ENCODE measurements around the gene AATF. TPM values are rescaled to one million over a fixed set of nuclear protein-coding genes. Genes with fewer than 3 reads are reported as not detected.

AATF gene
- total RNA-seq, 1 donor from 2014 or later, result 22.5 TPM

DNA sequence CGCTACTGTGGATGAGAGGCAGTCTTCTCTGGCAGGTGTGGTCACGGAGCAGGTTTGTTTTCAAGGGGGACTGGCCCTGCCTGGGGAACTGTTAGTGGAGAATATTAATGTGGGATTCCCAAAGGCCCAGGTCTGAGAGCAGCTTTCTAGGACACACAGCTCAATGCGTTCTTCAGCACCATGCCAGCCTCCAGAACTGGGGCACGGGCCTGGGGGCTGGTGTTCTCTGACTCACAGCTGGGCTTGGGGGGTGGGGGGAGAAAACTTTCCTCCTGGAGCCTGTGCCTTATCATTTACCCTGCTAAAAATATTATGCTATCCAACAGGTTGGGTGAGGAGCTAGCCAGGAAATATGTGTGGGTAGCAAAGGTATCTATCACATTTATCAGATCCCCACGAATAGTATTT lies 24.9 kb upstream of the AATF start:
- TF ChIP-seq, protein P1, sequence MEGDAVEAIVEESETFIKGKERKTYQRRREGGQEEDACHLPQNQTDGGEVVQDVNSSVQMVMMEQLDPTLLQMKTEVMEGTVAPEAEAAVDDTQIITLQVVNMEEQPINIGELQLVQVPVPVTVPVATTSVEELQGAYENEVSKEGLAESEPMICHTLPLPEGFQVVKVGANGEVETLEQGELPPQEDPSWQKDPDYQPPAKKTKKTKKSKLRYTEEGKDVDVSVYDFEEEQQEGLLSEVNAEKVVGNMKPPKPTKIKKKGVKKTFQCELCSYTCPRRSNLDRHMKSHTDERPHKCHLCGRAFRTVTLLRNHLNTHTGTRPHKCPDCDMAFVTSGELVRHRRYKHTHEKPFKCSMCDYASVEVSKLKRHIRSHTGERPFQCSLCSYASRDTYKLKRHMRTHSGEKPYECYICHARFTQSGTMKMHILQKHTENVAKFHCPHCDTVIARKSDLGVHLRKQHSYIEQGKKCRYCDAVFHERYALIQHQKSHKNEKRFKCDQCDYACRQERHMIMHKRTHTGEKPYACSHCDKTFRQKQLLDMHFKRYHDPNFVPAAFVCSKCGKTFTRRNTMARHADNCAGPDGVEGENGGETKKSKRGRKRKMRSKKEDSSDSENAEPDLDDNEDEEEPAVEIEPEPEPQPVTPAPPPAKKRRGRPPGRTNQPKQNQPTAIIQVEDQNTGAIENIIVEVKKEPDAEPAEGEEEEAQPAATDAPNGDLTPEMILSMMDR (IDR thresholded peaks at IDR 0.05; ENCODE audit: partially characterized antibody, unreplicated experiment), result no peak
- peaks cover 2% of the 10 kb centered on the region for H3K9me3 Mint-ChIP-seq (ENCODE audit: unreplicated experiment)
- no peak for DNase-seq
- no peak overlapping the region for H3K27ac Mint-ChIP-seq (ENCODE audit: unreplicated experiment)
- peaks cover 11% of the 10 kb centered on the region for H3K27me3 Mint-ChIP-seq (ENCODE audit: unreplicated experiment)
- no peaks in the 10 kb centered on the region for H3K36me3 Mint-ChIP-seq (ENCODE audit: unreplicated experiment)
- peaks cover 39% of the 10 kb centered on the region for H3K4me1 Mint-ChIP-seq (ENCODE audit: low read depth, unreplicated experiment)
- no peak overlapping the region for H3K4me3 Mint-ChIP-seq (ENCODE audit: unreplicated experiment)

DNA sequence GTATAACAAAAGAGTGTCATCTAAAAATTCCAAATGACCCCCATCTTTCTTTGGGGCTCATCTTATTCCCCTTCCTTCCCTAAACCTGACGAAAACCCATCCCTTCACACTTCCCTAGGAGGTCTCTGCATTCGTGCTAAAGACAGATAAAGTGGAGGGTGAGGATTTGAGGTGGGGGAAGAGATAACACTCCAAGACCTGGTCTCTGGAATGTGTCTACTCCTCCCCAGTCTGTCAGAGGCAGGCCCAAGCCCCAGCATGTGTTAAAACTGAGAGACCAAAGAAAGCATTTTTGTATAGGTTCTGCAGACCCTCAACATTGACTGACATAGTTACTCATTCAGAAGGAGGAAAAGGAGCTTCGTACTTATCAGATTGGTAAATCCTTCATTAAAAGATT lies 22.5 kb upstream of the AATF start:
- Mint-ChIP-seq H3K36me3 (ENCODE audit: unreplicated experiment) (no peaks in the 10 kb centered on the region), H3K27me3 (ENCODE audit: unreplicated experiment) (peaks cover 9% of the 10 kb centered on the region), H3K4me1 (ENCODE audit: low read depth, unreplicated experiment) (peaks cover 51% of the 10 kb centered on the region), H3K4me3 (ENCODE audit: unreplicated experiment) (no peak overlapping the region), H3K27ac (ENCODE audit: unreplicated experiment) (no peak overlapping the region), H3K9me3 (ENCODE audit: unreplicated experiment) (peaks cover 2% of the 10 kb centered on the region)
- TF ChIP-seq, protein P1 (IDR thresholded peaks at IDR 0.05; ENCODE audit: partially characterized antibody, unreplicated experiment), result no peak
- no peak for DNase-seq

DNA sequence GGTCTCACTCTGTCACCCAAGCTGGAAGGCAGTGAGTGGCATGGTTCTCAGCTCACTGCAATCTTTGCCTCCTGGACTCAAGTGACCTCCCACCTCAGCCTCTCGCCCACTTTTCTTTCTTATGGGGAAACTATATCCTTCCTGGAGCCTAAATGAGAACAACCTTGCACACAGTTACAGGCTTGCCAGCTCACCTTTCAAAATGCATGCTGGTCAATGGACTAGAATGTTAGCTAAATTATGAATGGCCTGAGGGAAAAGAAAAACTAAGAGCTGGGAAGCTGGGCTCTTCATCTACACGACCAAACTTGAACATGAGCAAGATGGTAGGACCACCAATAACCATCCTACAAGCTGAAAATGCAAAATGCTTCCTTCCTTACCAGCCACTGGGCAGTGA lies 22.1 kb upstream of the AATF start:
- H3K9me3 Mint-ChIP-seq (ENCODE audit: unreplicated experiment), result peaks cover 2% of the 10 kb centered on the region
- no peak overlapping the region for H3K27ac Mint-ChIP-seq (ENCODE audit: unreplicated experiment)

DNA sequence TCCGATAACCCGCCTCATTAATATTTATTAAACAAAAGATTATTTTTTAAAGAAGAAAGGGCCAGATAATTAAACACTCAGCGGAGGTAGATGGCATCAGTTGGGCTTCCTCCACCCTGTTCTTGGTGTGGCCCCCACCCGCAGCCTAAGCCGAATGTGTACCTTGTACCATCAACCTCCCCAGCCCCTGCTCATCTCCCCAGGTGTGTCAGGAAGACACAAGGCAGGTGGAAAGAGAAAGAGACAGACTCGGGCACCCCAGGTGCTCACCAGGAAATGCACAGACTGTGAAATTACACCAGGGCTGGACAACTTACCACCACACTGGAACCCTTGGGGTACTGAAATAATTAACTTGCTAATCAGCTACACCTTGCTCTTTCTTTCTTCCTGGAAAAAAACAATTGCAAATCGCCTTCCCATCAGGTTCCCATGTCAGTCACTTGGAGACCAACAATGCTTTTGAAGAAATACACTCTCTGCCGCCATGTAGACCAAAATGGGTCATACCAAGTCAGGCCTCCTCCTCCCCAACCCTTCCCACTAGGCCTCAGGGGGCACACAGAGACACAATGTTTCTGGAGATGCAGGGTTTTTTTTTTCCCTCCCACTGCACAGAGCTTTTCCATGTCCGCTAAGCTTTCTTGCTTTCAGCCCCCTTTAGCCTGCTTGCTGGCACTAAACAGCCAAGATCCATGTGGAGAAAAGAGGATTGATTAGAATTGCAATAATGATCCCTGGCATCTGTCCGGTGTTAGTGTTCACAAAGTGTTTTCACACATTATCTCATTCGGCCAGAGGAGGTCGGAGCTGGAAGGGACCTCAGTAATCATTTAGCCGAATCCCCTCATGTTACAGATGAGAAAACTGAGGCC lies 20.0 kb upstream of the AATF start:
- peaks cover 60% of the 10 kb centered on the region for H3K4me1 Mint-ChIP-seq (ENCODE audit: low read depth, unreplicated experiment)
- no peak overlapping the region for H3K27ac Mint-ChIP-seq (ENCODE audit: unreplicated experiment)
- no peaks in the 10 kb centered on the region for H3K36me3 Mint-ChIP-seq (ENCODE audit: unreplicated experiment)
- peaks cover 4% of the 10 kb centered on the region for H3K9me3 Mint-ChIP-seq (ENCODE audit: unreplicated experiment)
- H3K4me3 Mint-ChIP-seq (ENCODE audit: unreplicated experiment), result peak overlapping the region; percentile 77
- H3K27me3 Mint-ChIP-seq (ENCODE audit: unreplicated experiment), result peaks cover 24% of the 10 kb centered on the region
- TF ChIP-seq, protein P1 (IDR thresholded peaks at IDR 0.05; ENCODE audit: partially characterized antibody, unreplicated experiment), result no peak
- no peak for DNase-seq

More for the DNA sequence above, 22.1 kb upstream of the AATF start:
- no peak for DNase-seq
- H3K27me3 Mint-ChIP-seq (ENCODE audit: unreplicated experiment), result peaks cover 13% of the 10 kb centered on the region
- peaks cover 54% of the 10 kb centered on the region for H3K4me1 Mint-ChIP-seq (ENCODE audit: low read depth, unreplicated experiment)
- H3K36me3 Mint-ChIP-seq (ENCODE audit: unreplicated experiment), result no peaks in the 10 kb centered on the region
- no peak overlapping the region for H3K4me3 Mint-ChIP-seq (ENCODE audit: unreplicated experiment)
- TF ChIP-seq, protein P1 (IDR thresholded peaks at IDR 0.05; ENCODE audit: partially characterized antibody, unreplicated experiment), result no peak
